ENCODE measurements around the gene RAB11FIP4. TPM values are rescaled to one million over a fixed set of nuclear protein-coding genes. Genes with fewer than 3 reads are reported as not detected.

The RAB11FIP4 gene
- total RNA-seq, 1 donor from 2014 or later: 28.6 TPM

- intact Hi-C loops (cut with micrococcal nuclease): no loop called here
Measured at GRCh38 chr17:31536451-31536850, 145.0 kb downstream of the RAB11FIP4 start.

- intact Hi-C loops (cut with micrococcal nuclease): no loop called here
Measured at GRCh38 chr17:31537565-31538011, 146.1 kb downstream of the RAB11FIP4 start.

- intact Hi-C loops (cut with micrococcal nuclease): no loop called here
Measured at GRCh38 chr17:31538080-31538762, 146.7 kb downstream of the RAB11FIP4 start.

GRCh38 chr17:31540602-31541307 is 149.3 kb downstream of the RAB11FIP4 start:
- intact Hi-C loops (cut with micrococcal nuclease): loop anchor here (10.0 kb wide), 1 partner anchor 226 kb away; the partner anchor contains the start of gene EVI2B

- intact Hi-C loops (cut with micrococcal nuclease): loop anchor here (10.0 kb wide), 1 partner anchor 227 kb away; the partner anchor contains the start of gene EVI2B
Measured at GRCh38 chr17:31541559-31541958, 150.1 kb downstream of the RAB11FIP4 start.

GRCh38 chr17:31544186-31544585 is 152.7 kb downstream of the RAB11FIP4 start:
- intact Hi-C loops (cut with micrococcal nuclease): loop anchor here (10.0 kb wide), 1 partner anchor 229 kb away; the partner anchor contains the start of gene EVI2B

- intact Hi-C loops (cut with micrococcal nuclease): loop anchor here (5.0 to 10.0 kb wide), 2 partner anchors 232 to 356 kb away; partner anchors contain the start of genes EVI2B and UTP6
Measured at GRCh38 chr17:31546650-31547049, 155.2 kb downstream of the RAB11FIP4 start.

GRCh38 chr17:31548709-31549108 is 157.2 kb downstream of the RAB11FIP4 start:
- intact Hi-C loops (cut with micrococcal nuclease): loop anchor here (5.0 to 10.0 kb wide), 2 partner anchors 234 to 354 kb away; partner anchors contain the start of genes EVI2B and UTP6

GRCh38 chr17:31549121-31549524 is 157.6 kb downstream of the RAB11FIP4 start:
- intact Hi-C loops (cut with micrococcal nuclease): loop anchor here (5.0 to 10.0 kb wide), 2 partner anchors 234 to 353 kb away; partner anchors contain the start of genes EVI2B and UTP6

- intact Hi-C loops (cut with micrococcal nuclease): loop anchor here (2.0 to 10.0 kb wide), 4 partner anchors 41 to 353 kb away; partner anchors contain the start of genes COPRS, EVI2B and UTP6
Measured at GRCh38 chr17:31549525-31550388, 158.3 kb downstream of the RAB11FIP4 start.

GRCh38 chr17:31550389-31551056 is 159.0 kb downstream of the RAB11FIP4 start:
- intact Hi-C loops (cut with micrococcal nuclease): loop anchor here (2.0 kb wide), 2 partner anchors 42 to 308 kb away; partner anchors contain the start of gene COPRS

GRCh38 chr17:31552568-31552967 is 161.1 kb downstream of the RAB11FIP4 start:
- intact Hi-C loops (cut with micrococcal nuclease): no loop called here

GRCh38 chr17:31553506-31553905 is 162.0 kb downstream of the RAB11FIP4 start:
- intact Hi-C loops (cut with micrococcal nuclease): no loop called here

- intact Hi-C loops (cut with micrococcal nuclease): loop anchor here (5.0 kb wide), 1 partner anchor 287 kb away; no protein-coding TSS in a partner anchor
Measured at GRCh38 chr17:31554930-31555329, 163.5 kb downstream of the RAB11FIP4 start.

- intact Hi-C loops (cut with micrococcal nuclease): loop anchor here (5.0 kb wide), 1 partner anchor 285 kb away; no protein-coding TSS in a partner anchor
Measured at GRCh38 chr17:31556969-31557645, 165.6 kb downstream of the RAB11FIP4 start.

- intact Hi-C loops (cut with micrococcal nuclease): loop anchor here (5.0 kb wide), 1 partner anchor 283 kb away; no protein-coding TSS in a partner anchor
Measured at GRCh38 chr17:31558748-31559583, 167.5 kb downstream of the RAB11FIP4 start.

GRCh38 chr17:31559584-31560501 is 168.4 kb downstream of the RAB11FIP4 start:
- intact Hi-C loops (cut with micrococcal nuclease): loop anchor here (5.0 kb wide), 1 partner anchor 282 kb away; no protein-coding TSS in a partner anchor
